ENCODE measurements around the gene FOLH1.
"Not testable (repeated sequence)": the region's sequence is repeated elsewhere in the genome, so short reads cannot be mapped to it uniquely, and the experiment has no call there.

The FOLH1 gene

GRCh38 chr11:49175378-49175777 lies 33.0 kb downstream of the FOLH1 start:
- FAIRE-seq, result not testable (repeated sequence)

DNA sequence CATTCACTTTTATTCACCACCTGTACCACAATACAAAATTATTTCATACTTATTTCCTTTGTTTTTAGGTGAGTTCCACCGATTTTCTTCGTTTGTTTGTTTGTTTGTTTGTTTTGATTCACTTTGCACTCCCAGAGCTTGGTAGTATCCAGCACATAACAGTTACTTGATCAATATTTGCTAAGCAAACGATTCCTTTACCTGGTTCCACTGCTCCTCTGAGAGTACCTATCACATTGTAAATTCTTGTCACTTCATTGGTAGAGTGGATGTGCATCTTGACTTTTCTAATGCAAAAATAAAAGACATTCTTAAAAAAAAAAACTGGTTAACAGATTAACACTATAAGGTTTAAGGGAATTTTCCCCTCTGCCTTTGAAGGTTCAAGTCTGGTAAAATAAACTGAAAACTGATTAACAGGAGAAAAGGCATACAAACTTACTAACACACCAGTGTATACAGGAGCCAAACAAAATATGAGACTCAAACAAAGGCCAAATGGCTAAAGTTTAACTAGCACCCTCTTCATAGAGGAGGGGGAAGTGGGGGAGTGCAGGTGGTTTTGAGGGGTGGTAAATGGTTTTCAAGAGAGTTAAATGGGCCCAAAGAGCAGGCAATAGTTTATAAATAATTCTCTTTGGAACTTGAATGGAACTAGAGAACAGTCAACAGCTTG lies 33.6 kb downstream of the FOLH1 start:
- FAIRE-seq, result not testable (repeated sequence)

GRCh38 chr11:49171613-49172012 lies 36.8 kb downstream of the FOLH1 start:
- not testable (repeated sequence) for FAIRE-seq

GRCh38 chr11:49169579-49169978 lies 38.8 kb downstream of the FOLH1 start:
- FAIRE-seq, result not testable (repeated sequence)

DNA sequence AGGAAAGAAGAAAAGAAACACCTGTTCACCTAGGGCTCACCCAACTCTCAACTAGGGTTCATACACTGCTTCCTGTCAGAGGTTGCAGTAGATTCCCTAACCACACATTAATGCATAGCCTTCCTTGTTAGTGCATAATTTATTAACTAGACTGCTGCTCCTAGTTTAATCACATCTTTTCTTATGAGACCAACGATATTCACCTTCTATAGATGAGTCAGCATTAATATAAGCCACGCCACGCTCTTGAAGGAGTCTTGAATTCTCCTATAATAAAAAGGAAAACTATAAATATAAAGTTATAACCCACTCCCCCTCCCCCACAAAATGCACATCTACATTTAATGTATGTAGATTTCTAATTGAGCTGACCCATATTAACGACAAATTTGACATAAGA lies 39.4 kb downstream of the FOLH1 start:
- not testable (repeated sequence) for FAIRE-seq

GRCh38 chr11:49151211-49151610 lies 57.2 kb downstream of the FOLH1 start:
- no peak for FAIRE-seq

GRCh38 chr11:49102356-49102755 lies 106.0 kb downstream of the FOLH1 start:
- not testable (repeated sequence) for FAIRE-seq

All from G401.6 (cell line).